Activated CD4-positive, CD25-positive, alpha-beta regulatory T cell treated with anti-CD3 and anti-CD28 coated beads, Interleukin-2, amount 50 U/mL, for 24 hours (primary cell): ENCODE data around the gene TTLL10.

ENCODE experiments used
- ATAC-seq, 2 donors: fragments of 150-1000 bp; cut with Tn5 transposase; one replicate each; pipeline ENCODE4 v1.10.0; 2021; ENCODE audit warnings: mild to moderate bottlenecking in 1 of 2, moderate library complexity in 1 of 2

The TTLL10 gene

DNA sequence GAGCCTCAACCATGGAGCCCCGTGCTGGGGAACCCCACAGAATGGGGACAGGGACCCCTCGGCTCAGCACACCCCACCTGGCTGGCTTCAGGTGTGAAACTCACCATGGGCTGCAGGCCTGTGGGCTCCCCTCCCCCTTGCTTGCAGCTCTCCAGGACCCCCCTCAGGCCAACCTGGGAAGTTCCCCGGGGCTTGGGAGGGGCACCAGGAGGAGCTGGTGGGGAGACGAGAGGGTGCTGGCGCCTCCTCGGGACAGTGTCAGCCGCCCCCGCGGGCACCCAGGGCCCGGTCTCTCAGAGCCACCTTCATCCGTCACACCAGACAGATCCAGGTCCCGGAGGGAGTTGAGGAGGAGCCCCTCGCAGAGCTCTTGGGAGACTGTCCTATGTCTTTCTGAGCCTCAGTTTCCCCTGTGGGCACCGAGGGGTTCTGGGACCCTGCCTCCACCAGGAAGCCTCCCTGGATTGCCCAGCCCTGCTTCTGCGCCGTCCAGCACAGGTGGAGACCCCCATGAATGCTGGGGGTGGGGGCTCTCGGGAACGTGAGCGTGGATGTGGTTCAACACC lies 33.4 kb downstream of the TTLL10 start:
- ATAC-seq, result no peak

DNA sequence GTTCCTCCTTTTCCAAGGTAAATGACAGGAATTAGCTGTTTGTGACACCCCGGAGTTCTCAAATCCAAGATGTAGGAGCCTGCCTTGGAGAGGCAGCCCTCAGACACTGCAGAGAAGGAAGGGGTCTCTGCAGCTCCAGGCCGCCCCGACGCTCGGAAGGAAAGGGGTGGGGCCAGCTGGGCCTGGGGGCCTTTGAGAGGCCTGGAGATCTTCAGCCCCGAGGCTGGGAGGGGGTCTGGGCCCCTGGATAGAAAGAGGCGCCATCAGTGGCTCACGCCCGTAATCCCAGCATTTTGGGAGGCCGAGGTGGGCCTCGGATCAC lies 33.9 kb downstream of the TTLL10 start:
- no peak for ATAC-seq

DNA sequence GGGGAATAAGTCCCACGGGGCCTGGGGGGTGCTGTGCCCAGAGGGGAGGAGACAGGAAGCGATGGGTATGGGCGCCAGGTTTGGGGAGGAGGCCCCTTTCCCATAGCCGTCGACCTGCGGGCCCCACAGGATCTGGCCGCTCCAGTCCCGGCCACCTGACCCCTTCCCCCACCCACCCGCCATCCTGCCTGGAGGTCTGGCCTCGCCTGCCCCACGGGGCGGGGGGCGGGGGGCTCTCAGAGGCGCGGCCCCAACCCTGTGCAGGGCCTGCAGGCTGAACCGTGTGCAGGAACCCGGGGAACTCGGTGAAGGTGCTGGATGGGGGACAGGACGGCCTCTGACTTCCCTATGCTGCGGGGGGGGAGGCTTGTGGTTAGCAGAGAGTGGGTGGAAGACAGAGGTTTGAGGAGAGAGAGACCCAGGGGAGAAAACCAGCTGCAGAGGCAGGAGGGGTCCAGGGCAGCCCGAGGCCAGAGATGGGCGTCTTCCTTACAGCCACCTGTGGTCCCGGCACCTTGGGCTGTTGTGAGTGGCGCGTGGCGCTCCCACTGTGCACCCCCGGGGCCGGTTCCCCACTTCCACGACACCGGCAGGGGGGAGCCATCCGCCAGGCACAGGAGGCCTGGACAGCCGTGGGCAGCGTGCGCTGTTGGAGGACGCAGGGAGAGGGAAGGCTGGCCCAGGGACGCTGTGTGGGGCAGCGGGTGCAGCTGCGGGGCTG lies 35.2 kb downstream of the TTLL10 start:
- peak; percentile 3 to 5 for ATAC-seq

DNA sequence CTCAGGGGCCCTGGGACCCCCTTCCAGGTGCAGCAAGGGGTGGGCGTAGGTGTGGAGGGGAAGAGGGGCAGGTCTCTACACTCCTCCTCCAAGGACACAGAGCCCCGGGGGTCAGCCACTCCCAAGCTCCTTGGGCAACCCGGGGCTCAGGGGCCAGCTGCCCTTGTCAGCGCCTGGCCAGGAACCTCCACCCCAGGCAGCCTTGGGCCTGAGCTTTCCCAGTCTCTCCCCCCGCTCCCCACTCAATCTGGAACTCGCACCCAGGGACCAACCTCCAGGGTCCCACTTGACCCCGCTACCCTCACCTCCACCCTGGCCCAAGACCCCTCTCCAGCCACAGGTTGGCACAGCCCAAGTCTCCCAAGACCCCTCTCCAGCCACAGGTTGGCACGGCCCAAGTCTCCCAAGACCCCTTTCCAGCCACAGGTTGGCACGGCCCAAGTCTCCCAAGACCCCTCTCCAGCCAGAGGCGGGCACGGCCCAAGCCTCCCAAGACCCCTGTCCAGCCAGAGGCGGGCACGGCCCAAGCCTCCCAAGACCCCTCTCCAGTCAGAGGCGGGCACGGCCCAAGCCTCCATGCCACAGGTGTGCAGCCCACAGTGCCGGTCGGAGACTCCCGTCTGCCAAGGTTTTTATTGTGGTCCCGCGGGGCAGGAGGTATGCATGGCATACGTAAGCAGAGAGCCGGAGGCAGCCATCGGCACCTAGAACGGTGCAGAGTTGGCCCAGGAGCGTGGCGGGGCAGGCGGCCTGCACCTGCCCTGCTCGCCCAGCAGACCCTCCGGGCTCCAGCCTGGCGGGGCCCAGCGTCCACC lies 37.3 kb downstream of the TTLL10 start:
- no peak for ATAC-seq

DNA sequence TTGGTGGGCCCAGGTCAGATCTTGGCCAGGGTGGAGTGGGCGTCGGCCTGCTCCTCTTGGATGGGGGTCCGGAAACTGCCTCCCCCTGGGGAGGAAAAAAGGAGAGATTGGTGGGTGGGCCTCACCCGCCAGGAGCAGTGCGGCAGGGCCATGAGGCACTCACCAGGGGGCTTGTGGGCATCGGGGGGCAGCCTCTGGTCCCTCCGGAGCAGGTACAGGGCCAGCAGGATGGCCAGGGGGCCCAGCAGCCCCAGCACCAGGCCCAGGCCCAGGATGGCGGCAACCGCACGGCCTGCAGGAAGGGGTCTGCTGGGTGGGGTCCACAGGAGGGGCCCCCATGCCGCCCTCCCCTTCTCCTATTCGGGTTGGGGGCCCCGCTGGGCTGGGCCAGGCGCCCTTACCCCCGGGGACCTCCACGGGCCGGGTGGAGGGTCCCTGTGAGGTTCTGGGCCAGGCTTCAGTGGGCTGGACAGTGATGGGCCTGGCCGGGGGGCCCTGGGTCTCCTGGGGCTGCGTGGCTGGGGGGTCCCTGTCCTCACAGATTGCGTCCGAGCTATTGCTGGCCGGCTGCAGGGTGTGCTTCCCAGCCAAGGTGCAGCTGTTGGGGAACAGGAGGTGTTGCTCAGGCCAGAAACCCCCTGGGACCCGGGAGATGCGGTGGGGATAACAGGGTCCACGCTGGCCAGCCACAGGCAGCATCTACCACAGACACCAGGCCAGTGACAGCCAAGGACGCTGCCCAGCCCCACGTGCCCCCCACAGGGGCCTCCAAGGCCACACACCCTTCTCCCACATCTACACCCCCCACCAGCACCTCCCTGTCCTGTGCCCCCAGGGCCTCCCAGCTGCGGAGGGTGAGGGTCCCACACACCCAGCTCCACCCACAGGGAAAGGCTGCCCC lies 38.1 kb downstream of the TTLL10 start:
- no peak for ATAC-seq

DNA sequence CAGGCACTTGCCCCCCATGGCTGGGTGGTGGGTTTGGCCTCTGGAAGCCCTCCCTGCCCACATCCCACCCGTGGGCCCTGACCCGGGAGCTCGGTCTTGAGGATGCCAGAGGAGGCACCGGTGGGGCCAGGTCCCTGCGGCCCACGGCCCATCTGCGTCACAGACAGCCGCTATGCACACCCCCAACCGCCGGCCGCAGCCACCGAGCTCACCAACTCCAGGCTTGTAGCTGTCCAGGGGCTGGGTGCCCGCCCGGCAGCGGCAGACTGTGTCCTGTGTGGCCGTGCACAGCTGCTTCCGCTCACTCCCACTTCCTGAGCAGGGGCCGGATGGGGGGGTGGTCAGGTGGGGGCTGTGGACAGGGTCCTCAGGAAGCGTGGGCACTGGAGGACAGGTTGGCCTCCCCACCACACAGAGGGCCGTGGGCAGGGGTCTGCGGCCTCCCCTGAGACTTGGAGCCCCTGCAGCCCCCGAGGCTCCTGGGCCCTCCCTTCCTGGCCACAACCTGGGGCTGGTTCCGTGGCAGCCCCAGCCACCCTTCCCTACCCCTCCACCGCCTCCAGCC lies 39.2 kb downstream of the TTLL10 start:
- no peak for ATAC-seq

- peak; percentile 27 to 31 for ATAC-seq
These were observed 39.9 kb downstream of the TTLL10 start, which contains the start of gene TNFRSF4 for GRCh38 chr1:1213345-1214265. TSS of gene TNFRSF4 (minus strand) at chr1:1214153. CDS start at chr1:1214127, 26 bp downstream.

DNA sequence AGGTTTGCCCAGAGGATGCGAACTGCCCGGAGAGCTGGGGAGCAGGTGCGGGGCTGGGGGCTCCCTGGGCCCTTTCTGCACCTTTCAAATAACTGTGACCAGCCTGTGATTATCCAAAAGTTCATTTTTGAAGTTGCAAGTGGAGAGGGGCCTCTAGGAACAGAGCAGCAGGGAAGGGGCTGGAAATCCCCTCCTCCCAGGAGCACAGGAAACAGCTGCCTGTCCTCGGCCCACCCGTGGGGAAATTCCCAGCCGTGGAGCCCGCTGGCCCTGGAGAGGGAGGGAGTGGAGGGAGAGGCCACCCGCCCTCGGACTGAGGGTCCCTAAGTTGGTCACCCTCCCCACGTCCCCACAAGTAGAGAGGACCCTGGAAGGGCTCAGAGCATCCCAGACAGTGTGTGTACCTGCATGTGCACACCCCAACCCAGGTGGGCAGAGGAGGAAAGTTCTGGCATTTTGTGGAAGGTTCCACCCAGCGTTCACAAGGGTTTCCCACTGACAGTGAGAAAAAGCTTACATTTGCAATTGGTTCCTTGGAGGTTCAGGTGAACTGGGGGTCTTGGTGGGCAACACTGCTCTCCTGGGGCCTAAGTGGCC lies 41.5 kb downstream of the TTLL10 start:
- no peak for ATAC-seq

GRCh38 chr1:1215881-1216605 lies 42.4 kb downstream of the TTLL10 start:
- ATAC-seq, result no peak

GRCh38 chr1:1216770-1217620 lies 43.3 kb downstream of the TTLL10 start:
- peak; percentile 23 to 39 for ATAC-seq

GRCh38 chr1:1217621-1218523 lies 44.2 kb downstream of the TTLL10 start:
- no peak for ATAC-seq

DNA sequence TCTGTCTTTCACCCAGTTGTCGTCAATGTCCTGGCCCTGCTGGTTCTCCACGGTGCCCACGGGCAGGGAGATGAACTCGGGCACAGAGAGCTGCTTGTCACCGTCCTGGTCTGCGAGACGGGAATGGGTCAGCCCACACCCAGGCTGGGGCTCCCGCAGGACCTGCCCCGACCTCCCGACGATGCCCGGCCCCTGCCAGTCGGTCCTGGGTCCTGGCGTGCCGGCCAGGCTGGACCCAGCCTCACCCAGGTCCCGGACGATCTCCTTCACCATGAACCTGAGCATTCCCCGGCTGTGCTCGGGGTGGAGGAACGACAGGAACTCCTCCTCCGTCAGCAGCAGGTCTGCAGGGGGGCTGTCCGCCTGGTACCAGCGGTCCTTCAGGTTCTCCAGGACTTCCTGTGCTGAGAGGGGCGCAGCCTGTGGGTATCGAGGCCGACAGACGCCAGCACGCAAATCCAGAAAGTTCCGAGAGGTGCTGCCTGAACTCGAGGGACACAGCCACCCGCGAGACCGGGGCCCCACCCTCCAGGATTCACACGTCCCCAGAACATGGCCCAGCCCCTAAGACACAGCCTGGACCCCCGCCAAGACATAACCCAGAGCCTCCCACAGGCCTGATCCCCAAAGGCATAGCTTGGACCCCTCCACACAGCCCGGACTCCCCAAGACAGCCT lies 45.0 kb downstream of the TTLL10 start:
- no peak for ATAC-seq

- peak; percentile 31 to 46 for ATAC-seq
These were observed 45.7 kb downstream of the TTLL10 start for GRCh38 chr1:1219341-1219740.

- no peak for ATAC-seq
These were observed 46.5 kb downstream of the TTLL10 start for GRCh38 chr1:1220197-1220596.

- no peak for ATAC-seq
These were observed 48.4 kb downstream of the TTLL10 start for GRCh38 chr1:1221887-1222574.

- no peak for ATAC-seq
These were observed 49.0 kb downstream of the TTLL10 start for GRCh38 chr1:1222575-1223225.
